Stimulated activated CD4-positive, alpha-beta T cell treated with anti-CD3 and anti-CD28 coated beads, Interleukin-4, amount 100 ng/mL, for 48 hours (primary cell): ENCODE results near the gene STOM.
"Not testable (repeated sequence)": the region's sequence is repeated elsewhere in the genome, so short reads cannot be mapped to it uniquely, and the experiment has no call there.

Source experiments
- DNase-seq, 2 donors: peaks; one replicate each; pipeline ENCODE4 v3.0.0-alpha.2; 2020; ENCODE audit warnings: low read depth in 2 of 2

STOM gene

GRCh38 chr9:121301881-121302286 lies 68.2 kb downstream of the STOM start:
- no peak for DNase-seq

GRCh38 chr9:121300283-121301119 lies 69.5 kb downstream of the STOM start:
- DNase-seq, result no peak

- DNase-seq, result no peak
These were observed 70.4 kb downstream of the STOM start for GRCh38 chr9:121299467-121300282.

- no peak for DNase-seq
These were observed 71.2 kb downstream of the STOM start for GRCh38 chr9:121298689-121299466.

- no peak for DNase-seq
These were observed 72.0 kb downstream of the STOM start for GRCh38 chr9:121298016-121298538.

GRCh38 chr9:121297389-121297788 lies 72.7 kb downstream of the STOM start:
- no peak for DNase-seq

GRCh38 chr9:121296213-121297127 lies 73.6 kb downstream of the STOM start:
- no peak for DNase-seq

- no peak for DNase-seq
These were observed 74.3 kb downstream of the STOM start for GRCh38 chr9:121295662-121296191.

GRCh38 chr9:121294866-121295661 lies 75.0 kb downstream of the STOM start:
- DNase-seq, result no peak

GRCh38 chr9:121294151-121294743 lies 75.8 kb downstream of the STOM start:
- DNase-seq, result no peak

GRCh38 chr9:121292801-121293241 lies 77.2 kb downstream of the STOM start:
- DNase-seq, result no peak

GRCh38 chr9:121292051-121292450 lies 78.0 kb downstream of the STOM start:
- DNase-seq, result no peak

GRCh38 chr9:121291536-121291935 lies 78.5 kb downstream of the STOM start:
- not testable (repeated sequence) for DNase-seq

GRCh38 chr9:121289772-121290370 lies 80.2 kb downstream of the STOM start:
- DNase-seq, result no peak

- no peak for DNase-seq
These were observed 80.9 kb downstream of the STOM start for GRCh38 chr9:121289026-121289771.
